Body of pancreas (tissue), 4 donors: Measurements from ENCODE around the gene PPP6R2.

Source experiments
- CTCF ChIP-seq, 7 experiments: fragments of 450-650 bp in 4 of 7; fragments of 200-600 bp in 3 of 7; sonication (generic) in 3 of 7; IDR thresholded peaks; one replicate each; pipeline ENCODE4 v1.5.1; 2016 to 2019; ENCODE audit warnings: antibody characterized with exemption in 7 of 7
- POLR2A ChIP-seq, 3 donors: fragments of 450-650 bp; IDR thresholded peaks; one replicate each; pipeline ENCODE4 v1.6.1; 2016; ENCODE audit warnings: antibody characterized with exemption in 3 of 3, mild to moderate bottlenecking in 2 of 3

- TF ChIP-seq CTCF (IDR thresholded peaks at IDR 0.05): no peak
- no peak for TF ChIP-seq POLR2A (IDR thresholded peaks at IDR 0.05)
Observed at GRCh38 chr22:50304528-50305392, 38.4 kb upstream of the PPP6R2 start.
